Esophagus squamous epithelium (tissue), 5 donors: Measurements from ENCODE around the gene PFDN6. TPM values are rescaled to one million over a fixed set of nuclear protein-coding genes. Genes with fewer than 3 reads are reported as not detected.
A peak's percentile ranks its signal among the peaks of the same experiment; 100 is the strongest.

Source experiments
- DNase-seq: peaks from one replicate; lab custom pipeline; 2025; lab: John Stamatoyannopoulos, UW
- H3K27ac ChIP-seq, 4 donors: fragments of 200-600 bp; sonication (generic); one replicate each; pipeline ENCODE4 v1.5.1; 2016 to 2019; ENCODE audit warnings: mild to moderate bottlenecking in 1 of 4
- H3K27me3 ChIP-seq, 4 donors: fragments of 200-600 bp; sonication (generic); 1 replicate in 3 of 4; 2 replicates in 1 of 4; pipeline versions ENCODE4 v1.5.1 to v1.6.0; 2017 to 2021; ENCODE audit warnings: antibody characterized with exemption in 1 of 4
- H3K36me3 ChIP-seq, 3 donors: fragments of 200-600 bp; sonication (generic); one replicate each; pipeline ENCODE4 v1.5.1; 2016 to 2019
- H3K4me1 ChIP-seq, 3 donors: fragments of 200-600 bp; sonication (generic); one replicate each; pipeline ENCODE4 v1.5.1; 2017 to 2019
- H3K4me3 ChIP-seq, 4 donors: fragments of 200-600 bp; sonication (generic); 1 replicate in 3 of 4; 2 replicates in 1 of 4; pipeline ENCODE4 v1.5.1; 2016 to 2019; ENCODE audit warnings: mild to moderate bottlenecking in 2 of 4, moderate library complexity in 1 of 4
- H3K9me3 ChIP-seq, 3 donors: fragments of 200-600 bp; sonication (generic); one replicate each; pipeline ENCODE4 v1.5.1; 2016 to 2019
- POLR2A ChIP-seq, 4 donors: fragments of 450-650 bp; IDR thresholded peaks; one replicate each; pipeline ENCODE4 v1.6.1; 2017; ENCODE audit warnings: antibody characterized with exemption in 4 of 4, mild to moderate bottlenecking in 4 of 4, moderate library complexity in 3 of 4
- WGBS, 2 donors: methylation state at CpG; one replicate each; pipeline ENCODE4 v1.1.5; 2018; 5-methylcytosine and 5-hydroxymethylcytosine counted together
- intact Hi-C: fragments of 100-400 bp; cut with DNase I; formaldehyde crosslinking; loops from one replicate; pipeline ENCODE4 v1.15.0; 2022
- total RNA-seq, 4 donors: library from RNA; depleted of rRNA; stranded (reverse); fragments of >200 nt; gene quantifications; one replicate each; pipeline ENCODE4 v1.1.0, GENCODE V29; 2016
- TF ChIP-seq, protein P1 (sequence below), 6 experiments: fragments of 450-650 bp in 4 of 6; fragments of 200-600 bp in 2 of 6; sonication (generic) in 2 of 6; IDR thresholded peaks; one replicate each; pipeline ENCODE4 v1.5.1; 2016 to 2019; ENCODE audit warnings: antibody characterized with exemption in 6 of 6, mild to moderate bottlenecking in 4 of 6, moderate library complexity in 4 of 6
- donor health status: DM: yes; HTN: yes; CAD: no.

Gene PFDN6
- total RNA-seq, 4 donors from 2014 or later, result 28.6 to 71.0 (median 43.5) TPM

DNA sequence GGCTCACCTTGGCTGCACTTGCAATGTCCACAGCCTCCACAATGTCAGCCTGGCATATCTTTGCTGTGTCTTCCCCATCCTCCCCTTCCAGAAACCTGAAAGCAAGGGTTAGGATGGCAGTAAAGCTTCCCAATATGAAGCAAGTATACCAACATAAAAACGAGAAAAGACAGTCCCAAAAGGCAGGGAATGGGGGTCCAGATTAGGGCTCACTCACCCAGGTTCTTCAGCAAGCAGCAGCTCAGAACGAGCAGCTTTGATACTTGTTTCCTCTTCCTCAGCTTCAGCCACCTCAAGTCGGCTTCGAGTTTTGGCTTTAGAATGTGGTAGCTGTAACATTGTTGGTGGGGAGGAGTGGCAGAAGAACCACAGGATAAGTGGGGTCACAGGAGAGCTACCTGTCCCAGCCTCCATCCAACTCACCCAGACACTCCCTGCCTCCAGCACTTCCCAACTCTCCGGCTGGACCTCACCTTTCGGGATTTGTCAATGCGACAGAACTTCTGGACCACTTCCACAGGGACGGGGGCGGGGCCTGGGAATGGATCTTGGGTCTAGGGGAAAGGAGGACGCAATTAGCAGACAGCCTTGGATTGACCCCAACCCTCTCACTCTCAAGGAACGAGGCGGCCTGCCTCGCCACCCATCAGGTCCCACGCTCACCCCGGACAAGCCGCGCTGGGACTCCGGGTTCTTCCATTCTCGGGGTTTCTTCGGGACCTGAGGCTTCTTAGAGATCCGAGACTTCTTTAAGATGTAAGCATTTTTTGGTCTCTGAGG, 1.1 kb upstream of the PFDN6 start:
- DNase-seq, result no peak
- peaks cover 12 to 76% (median 22%) of the 10 kb centered on the region in 3 donors for H3K36me3 ChIP-seq
- intact Hi-C loops, result no loop called here

DNA sequence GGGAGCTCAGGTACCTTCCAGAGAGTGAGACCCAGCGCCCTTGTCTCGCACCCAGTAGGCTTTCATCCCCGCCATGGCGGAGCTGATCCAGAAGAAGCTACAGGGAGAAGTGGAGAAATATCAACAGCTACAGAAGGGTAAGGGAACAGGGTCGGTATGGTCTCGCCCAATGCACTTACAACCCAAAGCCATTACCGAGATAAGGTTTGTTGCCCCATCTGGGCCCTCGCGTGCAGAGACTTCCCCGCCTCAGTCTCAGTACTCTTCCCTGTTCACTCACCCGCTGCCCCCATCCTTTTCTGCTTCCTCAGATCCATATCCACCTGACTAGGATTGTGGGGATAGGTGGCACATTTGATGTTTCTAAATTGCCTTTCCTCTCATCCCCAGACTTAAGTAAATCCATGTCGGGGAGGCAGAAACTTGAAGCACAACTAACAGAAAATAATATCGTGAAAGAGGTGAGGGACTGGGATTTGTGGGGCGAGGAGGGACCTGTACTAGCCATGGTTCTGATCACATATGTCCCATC, 449 bp downstream of the PFDN6 start:
- TF ChIP-seq POLR2A (IDR thresholded peaks at IDR 0.05), result no peak
- TF ChIP-seq, protein P1, sequence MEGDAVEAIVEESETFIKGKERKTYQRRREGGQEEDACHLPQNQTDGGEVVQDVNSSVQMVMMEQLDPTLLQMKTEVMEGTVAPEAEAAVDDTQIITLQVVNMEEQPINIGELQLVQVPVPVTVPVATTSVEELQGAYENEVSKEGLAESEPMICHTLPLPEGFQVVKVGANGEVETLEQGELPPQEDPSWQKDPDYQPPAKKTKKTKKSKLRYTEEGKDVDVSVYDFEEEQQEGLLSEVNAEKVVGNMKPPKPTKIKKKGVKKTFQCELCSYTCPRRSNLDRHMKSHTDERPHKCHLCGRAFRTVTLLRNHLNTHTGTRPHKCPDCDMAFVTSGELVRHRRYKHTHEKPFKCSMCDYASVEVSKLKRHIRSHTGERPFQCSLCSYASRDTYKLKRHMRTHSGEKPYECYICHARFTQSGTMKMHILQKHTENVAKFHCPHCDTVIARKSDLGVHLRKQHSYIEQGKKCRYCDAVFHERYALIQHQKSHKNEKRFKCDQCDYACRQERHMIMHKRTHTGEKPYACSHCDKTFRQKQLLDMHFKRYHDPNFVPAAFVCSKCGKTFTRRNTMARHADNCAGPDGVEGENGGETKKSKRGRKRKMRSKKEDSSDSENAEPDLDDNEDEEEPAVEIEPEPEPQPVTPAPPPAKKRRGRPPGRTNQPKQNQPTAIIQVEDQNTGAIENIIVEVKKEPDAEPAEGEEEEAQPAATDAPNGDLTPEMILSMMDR (IDR thresholded peaks at IDR 0.05), result no peak
- 0% methylated on average over 8 to 14 of the region's 14 CpGs for WGBS, 2 donors
- DNase-seq, result no peak
- Histone ChIP-seq H3K9me3 (no peaks in the 10 kb centered on the region), H3K36me3 (peaks cover 12 to 76% (median 34%) of the 10 kb centered on the region in 3 donors), H3K4me1 (peaks cover 21 to 49% (median 25%) of the 10 kb centered on the region in 3 donors), H3K27ac (peak overlapping the region; percentile 68 to 92 (median 82)), H3K4me3 (peak overlapping the region; percentile 53 to 84 (median 82)), H3K27me3 (no peaks in the 10 kb centered on the region)
- intact Hi-C loops, result no loop called here

More for the DNA sequence above, 1.1 kb upstream of the PFDN6 start:
- peaks cover 21 to 41% (median 25%) of the 10 kb centered on the region in 3 donors for H3K4me1 ChIP-seq
- TF ChIP-seq, protein P1 (IDR thresholded peaks at IDR 0.05), result no peak
- TF ChIP-seq POLR2A (IDR thresholded peaks at IDR 0.05), result no peak
- no peaks in the 10 kb centered on the region for H3K27me3 ChIP-seq
- peak overlapping the region; percentile 53 to 84 (median 82) for H3K4me3 ChIP-seq
- peak overlapping the region; percentile 68 to 92 (median 82) for H3K27ac ChIP-seq
- H3K9me3 ChIP-seq, result no peaks in the 10 kb centered on the region
- WGBS, 2 donors, result 3 to 23% methylated on average over 9 to 17 of the region's 21 CpGs

- H3K9me3 ChIP-seq, result no peaks in the 10 kb centered on the region
- no peaks in the 10 kb centered on the region for H3K27me3 ChIP-seq
- H3K4me1 ChIP-seq, result peaks cover 21 to 55% (median 25%) of the 10 kb centered on the region in 3 donors
- intact Hi-C loops, result no loop called here
- H3K36me3 ChIP-seq, result peaks cover 12 to 76% (median 39%) of the 10 kb centered on the region in 3 donors
- peak overlapping the region in 2 of 4 donors; percentile 83 to 92 for H3K27ac ChIP-seq
- no peak for TF ChIP-seq POLR2A (IDR thresholded peaks at IDR 0.05)
- TF ChIP-seq, protein P1 (IDR thresholded peaks at IDR 0.05), result no peak
- peak overlapping the region in 3 of 4 donors; percentile 82 to 84 (median 82) for H3K4me3 ChIP-seq
- WGBS, 2 donors, result 60 to 74% methylated on average over 6 to 7 of the region's 7 CpGs
- no peak for DNase-seq
Observed at GRCh38 chr6:33290459-33290858, 1.1 kb downstream of the PFDN6 start.

GRCh38 chr6:33292996-33293682, 3.7 kb downstream of the PFDN6 start:
- no peak overlapping the region for H3K27ac ChIP-seq
- H3K9me3 ChIP-seq, result no peaks in the 10 kb centered on the region
- no peak for DNase-seq
- H3K36me3 ChIP-seq, result peaks cover 18 to 62% (median 31%) of the 10 kb centered on the region in 3 donors
- no peak overlapping the region for H3K4me3 ChIP-seq
- H3K4me1 ChIP-seq, result peaks cover 24 to 66% (median 32%) of the 10 kb centered on the region in 3 donors
- TF ChIP-seq, protein P1 (IDR thresholded peaks at IDR 0.05), result no peak
- TF ChIP-seq POLR2A (IDR thresholded peaks at IDR 0.05), result no peak
- no peaks in the 10 kb centered on the region for H3K27me3 ChIP-seq
- intact Hi-C loops, result no loop called here
- 81% methylated on average over 11 to 13 of the region's 16 CpGs for WGBS, 2 donors
